Trophoblast cell (in vitro differentiated cells and primary cell): Measurements from ENCODE around the gene ULK4.

Experiments used
- DNase-seq, 2 donors: peaks; one replicate each; pipeline ENCODE4 v3.0.0-alpha.2; 2016
- H2AFZ ChIP-seq: 2 replicates; pipeline ENCODE4 v1.6.1; 2013; ENCODE audit warnings: low read length, moderate library complexity, mild to moderate bottlenecking; ENCODE audit not compliant: insufficient read depth, poor library complexity
- H2AK5ac ChIP-seq: 2 replicates; pipeline ENCODE4 v1.6.1; 2013; ENCODE audit warnings: mild to moderate bottlenecking, low read length
- H2BK120ac ChIP-seq: 2 replicates; pipeline ENCODE4 v1.6.1; 2013; ENCODE audit warnings: low read length, mild to moderate bottlenecking, moderate library complexity; ENCODE audit not compliant: insufficient read depth, poor library complexity
- H2BK12ac ChIP-seq: 2 replicates; pipeline ENCODE4 v1.6.1; 2013; ENCODE audit warnings: mild to moderate bottlenecking, low read length, moderate library complexity
- H2BK5ac ChIP-seq: 2 replicates; pipeline ENCODE4 v1.6.1; 2013; ENCODE audit warnings: low read length, low read depth, moderate library complexity, mild to moderate bottlenecking; ENCODE audit not compliant: poor library complexity
- H3K14ac ChIP-seq: 2 replicates; pipeline ENCODE4 v1.6.1; 2013; ENCODE audit warnings: mild to moderate bottlenecking, low read length
- H3K18ac ChIP-seq: 2 replicates; pipeline ENCODE4 v1.6.1; 2013; ENCODE audit warnings: mild to moderate bottlenecking, low read length
- H3K23ac ChIP-seq: 2 replicates; pipeline ENCODE4 v1.6.1; 2013; ENCODE audit warnings: low read length
- H3K27ac ChIP-seq: 2 replicates; pipeline ENCODE4 v1.5.1; 2013; ENCODE audit warnings: low read depth, mild to moderate bottlenecking, inconsistent platforms, low read length, moderate library complexity
- H3K27me3 ChIP-seq: 2 replicates; pipeline ENCODE4 v1.6.1; 2013; ENCODE audit warnings: inconsistent platforms, mild to moderate bottlenecking, low read length, moderate library complexity; ENCODE audit not compliant: insufficient read depth
- H3K36me3 ChIP-seq, 2 experiments: 1 replicate in 1 of 2; 2 replicates in 1 of 2; pipeline ENCODE4 v1.6.1; 2013; ENCODE audit warnings: low read length in 2 of 2, mild to moderate bottlenecking in 2 of 2, moderate library complexity in 1 of 2; ENCODE audit not compliant: insufficient read depth in 2 of 2, control insufficient read depth in 1 of 2
- H3K4ac ChIP-seq: 2 replicates; pipeline ENCODE4 v1.6.1; 2013; ENCODE audit warnings: low read depth, mild to moderate bottlenecking, low read length, moderate library complexity
- H3K4me1 ChIP-seq, 2 experiments: 1 replicate in 1 of 2; 2 replicates in 1 of 2; pipeline ENCODE4 v1.6.1; 2013; ENCODE audit warnings: low read length in 2 of 2, mild to moderate bottlenecking in 2 of 2, moderate library complexity in 1 of 2; ENCODE audit not compliant: insufficient read depth in 2 of 2, control insufficient read depth in 1 of 2
- H3K4me2 ChIP-seq: 2 replicates; pipeline ENCODE4 v1.6.1; 2013; ENCODE audit warnings: inconsistent platforms, mild to moderate bottlenecking, low read length, moderate library complexity
- H3K4me3 ChIP-seq: 2 replicates; pipeline ENCODE4 v1.5.1; 2013; ENCODE audit warnings: mild to moderate bottlenecking, low read depth, low read length, inconsistent platforms
- H3K79me1 ChIP-seq: one replicate; pipeline ENCODE4 v1.6.1; 2013; ENCODE audit warnings: low read length
- H3K79me2 ChIP-seq: 2 replicates; pipeline ENCODE4 v1.6.1; 2013; ENCODE audit warnings: low read length, mild to moderate bottlenecking; ENCODE audit not compliant: control insufficient read depth, insufficient read depth, poor library complexity
- H3K9ac ChIP-seq: 2 replicates; pipeline ENCODE4 v1.6.1; 2013; ENCODE audit warnings: mild to moderate bottlenecking, low read length
- H3K9me3 ChIP-seq: 2 replicates; pipeline ENCODE4 v1.6.1; 2013; ENCODE audit warnings: low read depth, mild to moderate bottlenecking, control low read depth, inconsistent platforms, low read length; ENCODE audit not compliant: insufficient read depth
- H4K12ac ChIP-seq: 2 replicates; pipeline ENCODE4 v1.6.1; 2013; ENCODE audit warnings: low read depth, mild to moderate bottlenecking, low read length, moderate library complexity
- H4K8ac ChIP-seq: 2 replicates; pipeline ENCODE4 v1.6.1; 2013; ENCODE audit warnings: low read depth, mild to moderate bottlenecking, low read length, moderate library complexity
- H4K91ac ChIP-seq: one replicate; pipeline ENCODE4 v1.6.1; 2013; ENCODE audit warnings: low read depth, mild to moderate bottlenecking, low read length, moderate library complexity
- WGBS: extraction: QIAGEN DNeasy Blood & Tissue Kit; methylation state at CpG from one replicate; pipeline ENCODE4 v1.1.7; 2013; ENCODE audit warnings: missing lambda C conversion rate; ENCODE audit not compliant: insufficient read length, insufficient coverage; ENCODE audit errors: extremely low coverage; 5-methylcytosine and 5-hydroxymethylcytosine counted together

Gene ULK4

DNA sequence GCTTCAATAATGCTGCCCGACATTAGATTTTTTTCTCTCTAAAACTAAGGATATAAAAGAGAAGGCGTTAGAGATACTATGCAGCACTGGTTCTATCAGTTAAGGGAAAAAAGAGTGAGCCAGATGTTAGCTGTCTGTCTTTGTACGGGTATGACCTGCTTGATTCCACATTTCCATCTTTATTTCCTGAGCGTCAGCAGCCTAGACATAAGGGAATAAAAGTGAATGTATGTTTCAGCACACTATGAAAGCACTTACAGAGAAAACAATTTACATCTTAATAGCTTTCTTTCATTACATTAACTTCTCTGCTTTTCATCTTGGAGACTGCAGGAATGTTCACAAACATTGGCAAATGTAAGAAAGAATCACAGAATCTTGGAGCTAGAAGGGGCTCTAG is 443.3 kb downstream of the ULK4 start:
- Histone ChIP-seq H3K14ac (no peak overlapping the region), H4K12ac (no peak overlapping the region), H3K36me3 (no peaks in the 10 kb centered on the region), H2BK12ac (no peak overlapping the region), H2BK120ac (no peak overlapping the region), H3K27me3 (no peaks in the 10 kb centered on the region), H3K9ac (no peak overlapping the region), H2AK5ac (no peak overlapping the region), H3K79me1 (no peaks in the 10 kb centered on the region), H2AFZ (no peak overlapping the region), H3K18ac (no peak overlapping the region), H3K9me3 (no peaks in the 10 kb centered on the region), H2BK5ac (no peak overlapping the region), H3K23ac (no peak overlapping the region), H4K8ac (no peak overlapping the region), H3K4me1 (no peaks in the 10 kb centered on the region), H3K4ac (no peak overlapping the region), H3K27ac (no peak overlapping the region), H3K4me3 (no peak overlapping the region), H3K4me2 (no peak overlapping the region), H4K91ac (no peak overlapping the region), H3K79me2 (no peaks in the 10 kb centered on the region)
- no CpG with 5 or more reads among the region's 4 CpGs for WGBS
- DNase-seq: no peak

DNA sequence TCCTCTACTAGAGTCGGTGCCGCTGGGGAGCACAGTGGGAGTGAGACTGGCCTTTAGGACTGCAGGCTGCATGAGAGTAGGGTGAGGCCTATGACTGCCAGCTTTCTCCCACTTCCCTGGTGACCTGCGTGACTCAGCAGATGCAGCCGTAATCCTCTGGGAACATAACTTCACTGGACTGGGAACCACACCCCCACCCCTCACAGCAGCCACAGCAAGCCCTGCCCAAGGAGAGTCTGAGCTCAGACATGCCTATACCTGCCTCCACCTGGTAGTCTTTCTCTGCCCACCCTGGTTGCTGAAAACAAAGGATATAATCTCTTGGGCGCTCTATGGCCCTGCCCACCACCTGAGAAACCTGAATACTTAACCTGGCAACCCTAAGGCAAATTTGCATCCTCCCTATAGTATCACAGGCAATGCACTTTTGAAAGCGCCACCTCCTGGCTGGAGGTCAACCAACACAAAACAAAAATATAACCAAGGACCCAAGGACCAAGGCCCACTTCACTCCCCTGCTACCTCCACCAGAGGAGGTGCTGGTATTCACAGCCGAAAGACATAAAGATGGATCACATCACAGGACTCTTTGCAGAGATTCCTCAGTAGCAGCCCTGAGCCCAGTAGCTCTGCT is 453.7 kb downstream of the ULK4 start:
- no peak overlapping the region for H2BK12ac ChIP-seq
- WGBS: no CpG with 5 or more reads among the region's 7 CpGs

DNA sequence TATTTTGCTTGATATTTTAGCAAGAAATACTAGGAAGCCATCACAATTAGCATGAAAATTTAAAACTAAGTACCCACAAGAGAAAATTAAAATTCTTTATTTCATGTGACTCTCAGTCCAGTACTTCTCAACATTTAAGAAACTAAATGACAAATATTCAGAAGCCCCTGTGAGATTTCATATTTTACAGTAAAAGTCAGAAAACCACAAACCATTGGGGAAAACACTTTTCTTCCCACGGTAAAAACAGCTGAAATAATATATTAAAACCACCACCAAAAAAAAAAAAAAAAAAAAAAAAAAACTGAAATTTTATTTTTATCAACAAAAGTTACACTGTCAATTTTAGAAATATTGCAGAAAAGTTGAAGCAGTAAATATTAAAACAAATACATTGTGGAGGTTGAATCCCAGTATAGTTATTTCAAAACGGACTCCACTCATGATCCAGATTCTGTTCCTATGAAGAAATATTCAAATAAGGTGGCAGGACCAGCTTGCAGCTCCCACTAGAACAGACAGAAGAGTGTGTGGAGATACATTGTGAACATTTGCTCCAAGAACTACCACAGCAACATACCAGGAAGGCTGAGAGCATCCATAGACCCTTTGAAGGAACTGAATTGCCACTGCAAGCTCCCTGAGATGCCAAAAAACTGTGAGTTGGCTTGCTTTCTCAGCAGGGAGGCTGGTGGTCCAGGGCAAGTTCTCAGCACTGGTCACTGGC is 454.4 kb downstream of the ULK4 start:
- Histone ChIP-seq H3K14ac (no peak overlapping the region), H3K9me3 (no peaks in the 10 kb centered on the region), H2BK12ac (no peak overlapping the region), H3K4me3 (no peak overlapping the region), H2BK5ac (no peak overlapping the region), H3K27me3 (no peaks in the 10 kb centered on the region), H3K4me1 (no peaks in the 10 kb centered on the region), H2AK5ac (no peak overlapping the region), H3K4me2 (no peak overlapping the region), H3K9ac (no peak overlapping the region), H2AFZ (no peak overlapping the region), H3K79me1 (no peaks in the 10 kb centered on the region), H3K18ac (no peak overlapping the region), H3K79me2 (no peaks in the 10 kb centered on the region), H4K12ac (no peak overlapping the region), H3K4ac (no peak overlapping the region), H3K23ac (no peak overlapping the region), H2BK120ac (no peak overlapping the region), H3K36me3 (no peaks in the 10 kb centered on the region), H4K8ac (no peak overlapping the region), H4K91ac (no peak overlapping the region), H3K27ac (no peak overlapping the region)
- no peak for DNase-seq
- no CpG with 5 or more reads among the region's 2 CpGs for WGBS

More for the DNA sequence above, 453.7 kb downstream of the ULK4 start:
- no peaks in the 10 kb centered on the region for H3K9me3 ChIP-seq
- H3K79me1 ChIP-seq: no peaks in the 10 kb centered on the region
- H3K14ac ChIP-seq: peak overlapping the region; percentile 38
- H3K4me3 ChIP-seq: no peak overlapping the region
- H2AK5ac ChIP-seq: no peak overlapping the region
- DNase-seq: no peak
- H3K4ac ChIP-seq: no peak overlapping the region
- H4K91ac ChIP-seq: no peak overlapping the region
- no peak overlapping the region for H2BK5ac ChIP-seq
- H3K18ac ChIP-seq: no peak overlapping the region
- no peak overlapping the region for H2AFZ ChIP-seq
- no peak overlapping the region for H3K27ac ChIP-seq
- H3K27me3 ChIP-seq: no peaks in the 10 kb centered on the region
- no peaks in the 10 kb centered on the region for H3K36me3 ChIP-seq
- no peaks in the 10 kb centered on the region for H3K79me2 ChIP-seq
- H3K9ac ChIP-seq: no peak overlapping the region
- no peak overlapping the region for H3K23ac ChIP-seq
- H2BK120ac ChIP-seq: peak overlapping the region; percentile 2
- no peaks in the 10 kb centered on the region for H3K4me1 ChIP-seq
- H4K8ac ChIP-seq: no peak overlapping the region
- no peak overlapping the region for H4K12ac ChIP-seq
- no peak overlapping the region for H3K4me2 ChIP-seq

DNA sequence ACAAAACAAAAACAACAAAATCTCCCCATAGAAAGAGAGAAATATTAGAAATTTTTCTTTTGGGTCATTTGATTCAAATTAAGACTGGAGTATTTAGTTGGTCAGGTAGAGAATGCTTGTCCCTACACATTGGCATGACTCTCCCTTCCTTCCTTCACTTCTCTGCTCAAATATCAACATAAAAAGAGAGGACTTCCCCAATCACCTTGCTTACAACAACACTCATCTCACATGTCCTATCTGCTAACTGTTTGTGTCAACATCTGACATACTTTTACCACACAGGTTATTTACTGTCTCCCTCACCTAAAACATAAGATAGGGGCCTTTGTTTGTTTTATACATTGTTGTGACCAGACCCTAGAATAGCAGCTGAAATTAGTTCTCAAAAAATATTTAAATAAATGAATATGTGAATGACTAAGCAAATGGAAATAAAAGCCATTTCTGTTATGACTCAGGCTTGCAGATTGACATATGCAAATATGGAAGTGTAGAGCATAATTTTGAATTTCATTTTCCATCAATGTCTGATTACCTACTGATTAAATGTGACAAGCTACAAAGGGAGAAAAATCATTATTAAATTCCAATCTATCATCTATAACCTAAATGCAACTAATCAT is 457.8 kb downstream of the ULK4 start:
- Histone ChIP-seq H3K9me3 (no peaks in the 10 kb centered on the region), H3K4me1 (no peaks in the 10 kb centered on the region), H3K27me3 (no peaks in the 10 kb centered on the region), H3K4me2 (no peak overlapping the region), H3K14ac (no peak overlapping the region), H3K4ac (no peak overlapping the region), H2BK5ac (no peak overlapping the region), H3K27ac (no peak overlapping the region), H3K18ac (no peak overlapping the region), H2BK12ac (no peak overlapping the region), H4K8ac (no peak overlapping the region), H3K79me1 (no peaks in the 10 kb centered on the region), H3K9ac (no peak overlapping the region), H2AK5ac (no peak overlapping the region), H3K4me3 (no peak overlapping the region), H2BK120ac (no peak overlapping the region), H2AFZ (no peak overlapping the region), H3K79me2 (no peaks in the 10 kb centered on the region), H3K36me3 (no peaks in the 10 kb centered on the region), H4K91ac (no peak overlapping the region), H4K12ac (no peak overlapping the region), H3K23ac (no peak overlapping the region)
- no peak for DNase-seq
